ENCODE measurements around the gene GLS.

DNA sequence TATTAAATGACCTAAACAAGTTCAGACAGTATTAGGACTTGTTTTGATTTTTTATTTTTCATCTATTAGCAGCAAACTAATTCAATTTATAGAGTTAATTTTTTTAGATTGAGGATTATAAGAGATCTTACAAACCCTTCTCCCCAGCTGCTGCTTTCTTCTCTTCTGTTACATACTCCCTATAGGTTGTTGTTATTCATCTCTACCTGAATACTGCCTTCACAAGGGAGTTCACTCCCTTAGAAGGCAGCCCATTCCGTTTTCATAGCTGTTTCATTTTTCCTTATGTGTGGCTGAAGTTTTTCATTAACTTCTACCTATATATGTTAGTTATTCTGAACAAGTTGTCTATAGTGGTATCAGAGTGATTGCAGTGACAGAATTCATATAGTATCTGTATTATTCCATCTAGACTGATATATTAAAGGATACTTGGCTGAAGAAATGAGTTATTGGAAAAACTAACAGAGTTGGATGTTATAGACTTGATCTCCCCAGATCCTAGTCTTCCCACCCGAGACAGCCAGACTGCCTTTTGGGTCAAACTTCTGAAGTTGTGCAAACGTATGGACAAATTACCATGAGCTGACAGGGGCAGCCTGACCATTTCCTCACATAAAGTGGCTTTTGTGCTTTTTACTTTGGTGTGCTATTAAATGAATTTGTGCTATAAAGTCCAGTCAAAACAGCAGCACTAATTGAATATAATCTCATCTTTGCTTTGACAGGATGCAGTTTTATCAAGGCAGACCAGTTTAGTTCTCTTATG lies 8.7 kb downstream of the GLS start:
- TF ChIP-seq, protein P1, sequence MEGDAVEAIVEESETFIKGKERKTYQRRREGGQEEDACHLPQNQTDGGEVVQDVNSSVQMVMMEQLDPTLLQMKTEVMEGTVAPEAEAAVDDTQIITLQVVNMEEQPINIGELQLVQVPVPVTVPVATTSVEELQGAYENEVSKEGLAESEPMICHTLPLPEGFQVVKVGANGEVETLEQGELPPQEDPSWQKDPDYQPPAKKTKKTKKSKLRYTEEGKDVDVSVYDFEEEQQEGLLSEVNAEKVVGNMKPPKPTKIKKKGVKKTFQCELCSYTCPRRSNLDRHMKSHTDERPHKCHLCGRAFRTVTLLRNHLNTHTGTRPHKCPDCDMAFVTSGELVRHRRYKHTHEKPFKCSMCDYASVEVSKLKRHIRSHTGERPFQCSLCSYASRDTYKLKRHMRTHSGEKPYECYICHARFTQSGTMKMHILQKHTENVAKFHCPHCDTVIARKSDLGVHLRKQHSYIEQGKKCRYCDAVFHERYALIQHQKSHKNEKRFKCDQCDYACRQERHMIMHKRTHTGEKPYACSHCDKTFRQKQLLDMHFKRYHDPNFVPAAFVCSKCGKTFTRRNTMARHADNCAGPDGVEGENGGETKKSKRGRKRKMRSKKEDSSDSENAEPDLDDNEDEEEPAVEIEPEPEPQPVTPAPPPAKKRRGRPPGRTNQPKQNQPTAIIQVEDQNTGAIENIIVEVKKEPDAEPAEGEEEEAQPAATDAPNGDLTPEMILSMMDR (conservative IDR thresholded peaks at IDR 0.05; ENCODE audit: low read length), result no peak
- no peak for TF ChIP-seq EZH2phosphoT487 (IDR thresholded peaks at IDR 0.05; ENCODE audit: borderline replicate concordance)

Data from Loucy (cell line).